ENCODE data around the gene C7orf33.
A peak's percentile ranks its signal among the peaks of the same experiment; 100 is the strongest.

C7orf33 gene

GRCh38 chr7:148622887-148623585 lies 32.5 kb downstream of the C7orf33 start:
- DNase-seq (ENCODE audit: low read depth, low spot score), result no peak
- H3K27ac ChIP-seq, result no peak overlapping the region

- H3K27ac ChIP-seq, result no peak overlapping the region
- no peak for DNase-seq (ENCODE audit: low read depth, low spot score)
Observed at GRCh38 chr7:148623586-148624282, 33.2 kb downstream of the C7orf33 start.

- H3K27ac ChIP-seq, result no peak overlapping the region
- no peak for DNase-seq (ENCODE audit: low read depth, low spot score)
Observed at GRCh38 chr7:148624735-148625134, 34.2 kb downstream of the C7orf33 start.

GRCh38 chr7:148625342-148625741 lies 34.8 kb downstream of the C7orf33 start:
- H3K27ac ChIP-seq, result no peak overlapping the region
- no peak for DNase-seq (ENCODE audit: low read depth, low spot score)

GRCh38 chr7:148626828-148627227 lies 36.3 kb downstream of the C7orf33 start:
- no peak for DNase-seq (ENCODE audit: low read depth, low spot score)
- H3K27ac ChIP-seq, result no peak overlapping the region

GRCh38 chr7:148628011-148628410 lies 37.4 kb downstream of the C7orf33 start:
- no peak overlapping the region for H3K27ac ChIP-seq
- no peak for DNase-seq (ENCODE audit: low read depth, low spot score)

- H3K27ac ChIP-seq, result no peak overlapping the region
- no peak for DNase-seq (ENCODE audit: low read depth, low spot score)
Observed at GRCh38 chr7:148630078-148630477, 39.5 kb downstream of the C7orf33 start.

- H3K27ac ChIP-seq, result no peak overlapping the region
- DNase-seq (ENCODE audit: low read depth, low spot score), result no peak
Observed at GRCh38 chr7:148633761-148634160, 43.2 kb downstream of the C7orf33 start.

GRCh38 chr7:148637094-148637493 lies 46.5 kb downstream of the C7orf33 start:
- DNase-seq (ENCODE audit: low read depth, low spot score), result no peak
- no peak overlapping the region for H3K27ac ChIP-seq

GRCh38 chr7:148645898-148646297 lies 55.3 kb downstream of the C7orf33 start:
- DNase-seq (ENCODE audit: low read depth, low spot score), result no peak
- H3K27ac ChIP-seq, result no peak overlapping the region

- no peak for DNase-seq (ENCODE audit: low read depth, low spot score)
- H3K27ac ChIP-seq, result peak overlapping the region; percentile 7
Observed at GRCh38 chr7:148650232-148650858, 59.8 kb downstream of the C7orf33 start.

GRCh38 chr7:148652773-148653172 lies 62.2 kb downstream of the C7orf33 start:
- DNase-seq (ENCODE audit: low read depth, low spot score), result no peak
- no peak overlapping the region for H3K27ac ChIP-seq

- DNase-seq (ENCODE audit: low read depth, low spot score), result no peak
Observed at GRCh38 chr7:148657929-148658328, 67.4 kb downstream of the C7orf33 start.

GRCh38 chr7:148661471-148661870 lies 70.9 kb downstream of the C7orf33 start:
- no peak for DNase-seq (ENCODE audit: low read depth, low spot score)

More at GRCh38 chr7:148657929-148658328, 67.4 kb downstream of the C7orf33 start:
- no peak overlapping the region for H3K27ac ChIP-seq

GRCh38 chr7:148662646-148663045 lies 72.1 kb downstream of the C7orf33 start:
- DNase-seq (ENCODE audit: low read depth, low spot score), result no peak
- H3K27ac ChIP-seq, result no peak overlapping the region

More at GRCh38 chr7:148661471-148661870, 70.9 kb downstream of the C7orf33 start:
- H3K27ac ChIP-seq, result no peak overlapping the region

- DNase-seq (ENCODE audit: low read depth, low spot score), result no peak
- no peak overlapping the region for H3K27ac ChIP-seq
Observed at GRCh38 chr7:148664324-148664723, 73.8 kb downstream of the C7orf33 start.

- no peak overlapping the region for H3K27ac ChIP-seq
- DNase-seq (ENCODE audit: low read depth, low spot score), result no peak
Observed at GRCh38 chr7:148665221-148665620, 74.7 kb downstream of the C7orf33 start.

All from epithelial cell of prostate (primary cell).